GM11168 (cell line): ENCODE measurements around the gene PRLH.
"Not testable (repeated sequence)": the region's sequence is repeated elsewhere in the genome, so short reads cannot be mapped to it uniquely, and the experiment has no call there.

Experiments
- in situ Hi-C: fragments of 300-500 bp; cut with MboI; formaldehyde crosslinking; loops from one replicate; pipeline ENCODE4 v1.12.0; 2022; ENCODE audit warnings: low sequenced_read_pairs; ENCODE audit not compliant: unreplicated experiment

Gene PRLH

DNA sequence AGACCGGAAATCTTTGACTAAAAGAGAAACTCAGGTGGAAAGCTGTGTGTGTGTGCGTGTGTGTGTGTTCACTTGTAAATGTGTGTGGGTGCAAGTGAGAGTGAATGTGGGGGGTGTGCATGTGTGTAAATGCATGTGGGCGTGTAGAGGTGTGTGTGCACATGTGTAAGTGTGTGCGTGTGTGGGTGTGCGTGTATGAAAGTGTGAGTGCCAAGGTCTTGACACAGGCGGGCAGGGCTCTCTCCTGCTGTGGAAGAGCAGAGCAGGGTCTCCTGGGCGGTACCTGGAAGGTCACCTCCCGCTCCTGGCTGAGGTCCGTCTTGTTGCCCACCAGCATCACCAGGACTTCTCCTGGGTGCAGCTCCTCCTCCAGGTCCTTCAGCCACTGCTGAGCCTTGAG lies 10.6 kb downstream of the PRLH start:
- in situ Hi-C loops, result no loop called here

DNA sequence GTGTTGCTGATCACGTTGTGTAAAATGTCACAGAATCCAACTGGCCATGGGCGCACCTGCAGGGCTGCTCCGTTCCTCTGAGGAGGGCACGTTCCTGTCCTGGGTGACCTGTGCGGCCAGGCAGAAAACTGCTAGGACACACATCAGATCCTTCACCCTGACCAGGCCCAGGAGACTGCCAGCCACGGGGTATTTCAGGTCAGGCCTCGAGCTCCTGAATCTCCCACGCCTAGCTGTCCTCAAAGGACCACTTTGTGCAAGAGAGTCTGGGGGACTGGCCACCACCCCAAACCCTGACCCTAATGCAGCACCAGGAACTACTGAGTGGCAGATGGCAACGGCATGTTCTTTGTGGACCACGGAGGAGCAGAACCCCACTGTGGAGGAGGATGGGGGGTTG lies 11.1 kb downstream of the PRLH start:
- in situ Hi-C loops, result no loop called here

DNA sequence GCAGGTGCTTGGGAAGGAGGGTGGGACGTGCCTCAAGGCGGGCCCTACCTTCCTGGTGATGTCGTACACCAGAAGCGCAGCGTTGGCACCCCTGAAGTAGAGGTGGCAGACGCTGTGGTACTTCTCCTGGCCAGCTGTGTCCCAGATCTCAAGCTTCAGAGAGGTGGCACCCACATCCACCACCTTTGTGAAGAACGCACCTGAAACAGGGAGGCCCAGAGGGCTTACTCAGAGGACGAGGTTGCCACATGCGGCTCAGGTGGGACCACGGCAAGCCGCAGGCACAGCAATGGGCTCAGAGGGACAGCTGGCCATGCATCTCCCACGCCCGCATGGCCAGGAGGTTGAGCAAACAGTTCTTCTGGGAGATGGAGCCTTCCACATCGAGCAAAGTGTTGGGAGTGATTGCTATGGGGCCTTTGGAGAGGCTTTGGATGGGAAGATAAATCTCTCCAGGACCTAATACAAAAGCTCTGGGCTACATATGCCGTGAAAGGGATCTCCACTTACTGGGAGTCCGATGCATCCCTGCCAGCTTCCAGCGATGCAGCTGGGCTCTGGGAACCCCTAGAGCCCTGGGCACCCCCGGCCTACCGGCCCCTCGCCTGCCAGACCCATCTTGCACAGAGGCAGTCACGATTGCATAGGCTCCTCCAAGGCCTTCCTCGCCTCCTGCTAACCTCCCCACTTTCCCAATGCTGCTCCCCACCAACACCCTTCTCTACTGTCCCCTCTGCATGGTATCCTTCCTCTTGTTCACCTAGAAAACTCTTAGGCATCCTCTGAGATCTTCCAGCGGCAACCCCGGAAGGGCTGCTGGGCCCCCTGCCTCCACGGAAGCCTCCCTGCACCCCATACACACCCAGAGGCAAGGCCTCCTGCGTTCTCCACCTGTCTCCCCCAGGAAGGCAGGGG lies 11.8 kb downstream of the PRLH start:
- in situ Hi-C loops, result no loop called here

DNA sequence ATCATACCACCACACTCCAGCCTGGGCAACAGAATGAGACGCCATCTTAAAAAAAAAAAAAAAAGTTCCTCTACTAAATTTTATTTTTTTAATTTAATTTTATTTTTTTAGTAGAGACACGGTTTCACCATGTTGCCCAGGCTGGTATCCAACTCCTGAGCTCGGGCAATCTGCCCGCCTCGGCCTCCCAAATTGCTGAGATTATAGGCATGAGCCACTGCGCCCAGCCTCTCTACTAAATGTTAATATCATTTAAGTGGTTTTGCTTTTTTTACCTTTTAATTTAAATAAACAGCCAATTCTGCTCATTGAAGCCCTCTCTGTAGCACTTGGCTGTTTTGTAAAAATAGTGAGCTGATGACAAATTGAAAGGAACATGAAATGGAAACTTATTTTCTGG lies 15.0 kb downstream of the PRLH start:
- in situ Hi-C loops, result no loop called here

DNA sequence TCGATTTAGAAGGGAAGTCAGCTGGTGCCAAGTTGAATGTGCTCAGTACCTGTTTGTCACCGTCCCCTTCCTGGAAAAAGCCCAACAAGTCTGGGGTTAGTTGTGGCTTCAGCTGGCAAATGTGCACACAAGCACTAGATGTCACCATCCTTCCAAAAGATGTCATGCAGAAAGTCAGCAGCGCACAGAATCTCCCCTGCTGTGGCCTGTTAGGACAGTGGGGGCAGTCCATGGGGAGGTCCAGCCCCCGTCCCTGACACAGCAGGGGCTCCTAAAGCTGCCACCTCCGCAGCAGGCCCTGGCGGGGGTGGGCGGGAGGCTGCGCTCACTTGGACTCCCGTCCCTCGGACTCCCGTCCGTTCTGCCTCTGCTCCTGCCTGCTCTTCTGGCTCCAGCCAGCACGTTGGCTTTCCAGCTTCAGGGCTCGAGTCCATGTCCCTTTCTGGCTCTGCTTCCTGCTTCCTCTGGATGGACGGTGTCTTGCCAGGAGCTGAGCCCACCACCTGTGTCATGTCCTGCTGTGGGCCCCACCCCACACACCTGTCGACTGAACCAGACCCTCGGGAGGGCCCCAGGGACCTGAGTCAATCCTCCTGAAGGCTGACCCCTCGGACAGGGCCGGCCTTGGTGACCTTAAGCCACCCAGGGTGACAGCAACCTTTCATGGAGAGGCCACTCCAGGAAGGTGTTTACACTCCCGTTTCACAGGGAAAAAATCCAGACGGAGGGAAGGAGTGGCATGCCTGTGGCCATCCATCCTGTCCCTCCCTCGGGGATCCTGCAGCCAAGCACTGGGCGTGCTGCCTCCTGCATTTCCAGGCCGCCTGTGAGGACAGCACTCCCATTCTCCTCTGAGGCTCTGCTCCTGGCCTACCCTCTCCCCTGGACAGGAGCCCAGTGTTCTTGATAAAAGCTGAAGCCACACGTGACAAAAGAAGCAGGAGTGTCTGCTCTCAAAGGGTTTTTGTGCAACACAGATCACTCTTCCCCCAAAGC lies 15.7 kb downstream of the PRLH start:
- in situ Hi-C loops, result no loop called here

DNA sequence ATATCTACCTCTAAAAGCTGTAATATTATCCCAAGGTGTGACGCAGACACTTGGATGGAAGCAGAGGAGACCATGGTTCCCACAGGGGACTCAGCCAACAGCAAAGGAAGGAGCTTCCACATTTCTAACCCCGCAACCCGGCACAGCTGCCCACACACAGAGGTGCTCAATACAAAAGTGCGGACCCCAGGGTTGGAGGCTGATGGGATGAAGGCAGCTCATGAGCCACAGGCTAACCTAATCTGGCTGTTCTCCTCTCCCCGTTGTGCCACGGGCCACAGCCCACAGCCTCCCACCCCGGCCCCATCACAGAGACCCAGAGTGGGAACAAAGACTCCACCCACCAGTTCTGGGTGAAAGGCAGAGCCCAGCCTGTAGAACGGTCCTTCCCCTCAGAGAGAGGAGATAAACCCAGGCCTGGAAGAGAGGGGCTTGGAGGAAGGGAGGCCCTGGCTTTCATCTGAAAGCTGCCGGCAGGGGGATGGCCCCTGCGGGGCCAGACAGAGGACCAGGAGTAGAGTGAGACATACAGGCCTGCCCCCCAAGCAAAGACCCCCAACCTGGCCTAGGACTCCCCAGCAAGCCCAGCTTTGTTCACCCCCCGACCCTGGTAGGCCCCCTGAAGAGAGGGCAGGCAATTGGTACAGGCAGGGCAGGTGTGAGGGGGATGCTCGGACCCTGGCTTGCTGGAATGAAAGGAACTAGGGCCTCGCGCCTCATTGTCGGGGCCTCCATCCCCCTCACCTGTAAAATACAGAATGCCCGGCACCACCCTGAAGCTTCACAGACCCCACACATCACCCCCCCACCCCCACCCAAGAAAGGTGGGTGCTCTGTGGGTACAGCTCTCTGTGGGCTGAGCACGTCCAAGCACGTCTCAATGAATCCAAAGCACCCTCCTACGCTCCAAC lies 17.3 kb downstream of the PRLH start:
- in situ Hi-C loops, result no loop called here

DNA sequence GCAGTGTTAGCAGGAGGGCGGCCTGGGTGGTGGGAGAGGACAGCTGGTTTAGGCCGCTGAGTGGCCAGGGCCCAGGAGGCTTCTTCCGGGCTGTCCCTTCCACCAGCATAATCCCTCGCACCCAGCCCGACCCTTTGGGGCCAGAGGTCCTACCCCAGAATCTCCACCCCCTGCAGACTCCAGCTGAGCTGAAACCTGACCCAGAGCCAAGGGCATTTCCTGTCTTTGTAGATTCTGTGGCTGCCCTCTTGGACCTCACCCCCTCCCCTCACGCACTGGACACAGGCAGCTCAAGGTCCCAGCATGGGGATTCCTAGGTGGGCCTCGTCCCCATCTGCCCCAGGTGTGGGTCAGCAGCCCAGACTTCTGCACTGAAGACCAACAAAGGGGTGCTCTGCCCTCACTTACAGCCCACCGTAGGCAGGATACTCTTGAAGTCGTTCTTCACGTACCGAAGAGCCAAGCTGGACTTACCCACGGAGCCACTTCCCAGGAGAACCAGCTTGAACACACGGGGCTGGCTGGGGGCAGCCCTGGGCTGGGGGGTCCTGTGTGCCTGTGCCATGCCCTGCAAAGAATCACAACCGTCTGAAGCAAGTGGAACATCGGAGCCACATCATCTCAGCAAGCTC lies 19.3 kb downstream of the PRLH start:
- in situ Hi-C loops, result loop anchor here (5.0 kb wide), 1 partner anchor 53 kb away; no protein-coding TSS in a partner anchor

DNA sequence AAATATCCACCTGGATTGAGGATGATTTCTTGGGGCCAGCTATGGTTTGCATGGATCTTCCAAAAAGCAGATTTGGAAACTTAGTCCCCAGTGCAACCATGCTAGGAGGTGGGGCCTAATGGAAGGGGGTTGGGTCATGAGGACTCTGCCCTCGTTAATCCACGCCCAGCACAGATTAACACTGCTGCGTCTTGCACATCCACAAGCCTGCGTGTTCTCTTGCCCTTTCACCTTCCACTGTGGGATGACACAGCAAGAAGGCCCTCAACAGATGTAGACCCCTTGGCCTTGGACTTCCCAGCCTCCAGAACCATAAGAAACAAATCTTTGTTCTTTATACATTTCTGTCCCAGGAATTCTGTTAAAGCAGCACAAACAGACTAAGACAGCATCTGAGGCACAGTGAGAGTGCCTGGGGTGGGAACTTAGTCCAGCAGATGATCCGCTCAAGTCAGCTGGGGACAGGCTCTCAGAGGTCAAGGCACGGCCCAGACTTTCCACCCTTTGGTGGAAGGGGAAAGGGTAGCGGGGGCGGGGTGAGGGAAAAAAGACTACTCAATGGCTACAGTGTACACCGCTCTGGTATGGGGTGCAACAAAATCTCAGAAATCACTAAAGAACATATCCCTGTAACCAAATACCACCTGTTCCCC lies 21.8 kb downstream of the PRLH start:
- in situ Hi-C loops, result loop anchor here (5.0 kb wide), 1 partner anchor 56 kb away; no protein-coding TSS in a partner anchor

DNA sequence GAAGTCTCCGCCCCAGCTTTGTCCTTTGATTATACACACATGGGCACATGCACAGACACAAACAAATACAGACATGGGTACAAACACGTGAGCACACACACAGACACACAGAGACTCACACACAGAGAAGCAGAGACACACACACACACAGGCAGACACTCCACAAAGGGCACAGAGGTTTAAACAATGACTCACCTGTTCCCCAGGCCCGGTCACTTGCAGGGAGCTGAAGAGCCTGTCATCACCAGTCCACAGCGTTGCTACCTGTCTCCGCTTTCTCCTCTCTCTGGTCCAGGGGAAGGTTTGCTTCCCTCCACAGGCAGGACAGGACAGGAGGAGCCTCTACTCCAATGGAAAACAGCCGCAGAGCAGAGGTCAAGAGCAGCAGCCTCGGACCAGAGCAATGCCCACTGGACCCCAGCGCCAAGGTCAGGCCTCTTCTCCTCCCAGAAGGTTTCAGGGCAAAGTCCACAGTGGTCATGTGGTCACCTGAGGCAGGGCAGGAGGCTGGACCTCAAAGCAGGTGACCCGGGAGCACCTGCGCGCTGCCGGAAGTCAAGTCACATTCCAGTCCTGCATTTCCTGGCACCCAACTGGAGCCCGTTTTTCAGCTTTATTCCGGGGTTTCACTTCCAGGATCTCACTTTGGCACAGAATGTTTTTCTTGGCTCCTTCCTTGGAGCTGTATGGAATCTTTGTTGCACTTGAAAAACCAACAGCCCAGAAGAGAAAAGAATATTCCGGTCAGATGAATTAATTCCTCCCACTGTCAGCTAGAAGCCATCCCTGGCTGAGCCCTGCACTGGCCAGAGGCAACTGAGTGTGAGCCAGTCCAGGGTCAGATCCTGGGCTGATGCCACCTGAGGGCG lies 24.1 kb downstream of the PRLH start, which contains the start of gene RAB17:
RAB17 (minus strand) TSS at position 463 of the 869 bp plus-strand sequence. CDS start 4,580 bp downstream, outside the sequence.
- in situ Hi-C loops, result no loop called here

DNA sequence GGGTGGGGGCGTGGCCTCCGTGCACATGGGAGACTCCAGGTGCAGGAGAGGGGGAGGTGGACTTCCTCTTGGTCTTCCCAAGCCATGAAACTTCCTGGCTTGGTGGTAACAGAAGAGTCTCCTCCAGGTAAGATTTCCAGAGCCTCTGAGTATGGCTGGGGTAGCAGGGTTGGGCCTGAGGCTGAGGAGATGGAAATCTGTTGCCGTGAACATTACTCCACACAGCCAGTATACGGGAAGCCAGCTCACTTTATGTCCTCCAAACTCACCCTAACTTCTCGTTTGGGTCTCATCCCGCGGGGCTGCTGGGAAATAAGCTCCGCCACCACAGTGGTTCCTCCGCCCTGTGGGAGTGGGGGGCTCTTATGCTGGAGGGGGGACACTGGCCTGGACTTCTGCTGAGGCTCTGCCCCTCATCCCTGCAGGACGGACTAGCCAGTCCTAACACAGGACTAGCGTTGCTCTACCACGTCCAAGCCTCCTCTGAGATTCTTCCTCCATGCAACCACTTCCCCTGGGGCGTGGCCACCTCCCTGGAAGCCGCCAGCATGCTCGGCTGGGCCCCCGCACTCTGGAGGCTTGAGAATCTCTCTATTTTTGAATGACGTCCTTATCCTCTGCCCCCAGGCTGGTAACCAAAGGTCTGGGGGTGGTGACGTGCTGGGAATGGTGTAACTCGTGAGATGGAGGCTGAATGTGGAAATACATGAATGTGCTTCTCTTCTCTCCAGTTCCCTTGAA lies 24.9 kb downstream of the PRLH start:
- in situ Hi-C loops, result no loop called here

DNA sequence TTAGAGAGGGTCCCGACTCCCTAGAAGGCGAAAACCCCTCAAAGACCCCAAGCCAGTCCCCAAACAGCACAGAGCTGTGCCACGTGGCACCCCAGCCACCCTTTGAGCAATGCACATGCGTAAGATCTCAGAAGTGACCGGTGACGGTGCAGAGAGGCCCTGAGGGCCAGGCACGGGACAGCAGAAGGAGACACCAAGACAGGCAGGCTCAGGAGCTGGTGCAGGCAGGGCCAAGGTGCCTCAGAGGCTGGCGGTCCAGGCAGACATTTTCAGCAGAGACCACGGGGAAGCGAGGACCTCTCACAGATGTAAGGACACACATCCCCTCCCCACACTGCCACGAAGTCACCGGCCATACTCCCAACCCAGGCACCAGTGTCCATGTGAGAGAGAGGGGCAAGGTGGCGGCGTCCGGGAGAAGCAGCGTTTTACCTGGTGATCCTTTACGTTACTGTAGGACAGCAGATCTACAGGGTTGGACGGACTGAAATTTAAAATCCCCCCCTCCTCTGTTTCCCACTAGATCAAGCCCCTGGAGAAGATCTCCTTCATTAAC lies 26.1 kb downstream of the PRLH start:
- in situ Hi-C loops, result no loop called here

DNA sequence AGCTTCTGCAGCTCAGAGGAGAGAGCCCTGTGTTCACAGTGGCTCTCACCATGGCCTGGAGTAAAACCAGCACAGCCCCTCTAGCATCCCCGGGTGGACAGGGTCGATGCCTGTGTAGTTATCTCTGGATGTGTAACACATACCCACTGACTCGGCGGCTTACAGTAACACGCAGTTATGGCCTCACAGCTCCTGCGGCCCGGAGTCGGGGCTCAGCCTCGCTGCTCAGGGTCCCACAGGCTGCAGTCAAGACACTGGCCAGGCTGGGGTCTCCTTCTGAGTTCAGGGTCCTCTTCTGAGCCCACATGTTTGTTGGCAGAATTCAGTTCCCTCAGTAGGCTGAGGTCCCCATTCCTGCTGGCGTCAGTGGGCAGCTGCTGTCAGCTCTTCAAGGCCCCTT lies 26.7 kb downstream of the PRLH start:
- in situ Hi-C loops, result no loop called here

DNA sequence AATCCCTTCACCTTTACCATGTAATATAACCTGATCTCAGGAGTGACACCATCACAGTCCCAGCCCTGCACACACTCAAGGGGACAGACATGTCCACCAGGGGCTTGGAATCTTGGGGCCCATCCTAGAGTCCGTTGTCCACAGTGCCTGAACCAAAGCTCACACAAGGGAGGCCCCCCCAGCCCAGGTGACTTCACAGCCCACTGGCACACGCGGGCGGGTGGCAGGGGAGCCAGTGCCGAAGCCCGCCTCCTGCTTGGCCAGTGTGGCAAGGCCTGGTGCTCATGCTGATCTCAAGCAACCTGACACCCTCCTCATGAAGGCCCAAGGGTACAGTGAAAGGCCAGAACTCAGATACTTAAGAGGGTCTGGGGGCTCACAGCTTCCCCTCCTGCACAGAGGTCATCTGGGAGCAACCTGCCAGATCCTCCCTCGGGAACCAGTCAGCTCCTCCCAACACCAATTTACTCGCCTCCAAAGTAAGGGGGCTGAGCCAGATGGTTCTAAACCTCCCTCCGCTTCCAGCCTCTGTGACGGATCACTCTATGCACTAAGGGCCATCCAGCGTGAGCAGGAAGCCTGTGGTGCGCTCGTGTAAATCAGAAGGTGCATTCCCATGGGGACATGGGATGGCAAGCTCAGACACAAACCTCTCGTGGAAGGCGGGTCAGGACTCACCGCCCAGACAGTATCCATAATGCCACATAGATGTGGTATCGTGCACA lies 27.4 kb downstream of the PRLH start:
- in situ Hi-C loops, result no loop called here

DNA sequence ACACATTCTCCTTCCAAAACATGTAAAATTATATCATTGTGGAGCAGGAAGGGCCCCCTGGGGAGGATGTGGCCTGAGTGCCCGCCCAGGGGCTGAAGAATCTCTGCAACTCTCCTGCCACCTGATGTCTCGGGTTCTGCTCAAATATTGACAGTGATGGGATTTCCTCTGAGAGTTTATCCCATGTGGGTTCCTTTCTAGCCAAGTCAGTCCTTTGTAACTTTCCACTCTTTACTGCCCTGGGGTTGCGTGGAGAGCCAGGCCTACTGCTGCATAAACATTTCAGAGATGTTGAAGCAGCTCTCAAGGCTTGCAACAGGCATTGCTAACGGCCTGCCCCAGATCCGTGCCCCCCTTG lies 28.1 kb downstream of the PRLH start:
- in situ Hi-C loops, result no loop called here

DNA sequence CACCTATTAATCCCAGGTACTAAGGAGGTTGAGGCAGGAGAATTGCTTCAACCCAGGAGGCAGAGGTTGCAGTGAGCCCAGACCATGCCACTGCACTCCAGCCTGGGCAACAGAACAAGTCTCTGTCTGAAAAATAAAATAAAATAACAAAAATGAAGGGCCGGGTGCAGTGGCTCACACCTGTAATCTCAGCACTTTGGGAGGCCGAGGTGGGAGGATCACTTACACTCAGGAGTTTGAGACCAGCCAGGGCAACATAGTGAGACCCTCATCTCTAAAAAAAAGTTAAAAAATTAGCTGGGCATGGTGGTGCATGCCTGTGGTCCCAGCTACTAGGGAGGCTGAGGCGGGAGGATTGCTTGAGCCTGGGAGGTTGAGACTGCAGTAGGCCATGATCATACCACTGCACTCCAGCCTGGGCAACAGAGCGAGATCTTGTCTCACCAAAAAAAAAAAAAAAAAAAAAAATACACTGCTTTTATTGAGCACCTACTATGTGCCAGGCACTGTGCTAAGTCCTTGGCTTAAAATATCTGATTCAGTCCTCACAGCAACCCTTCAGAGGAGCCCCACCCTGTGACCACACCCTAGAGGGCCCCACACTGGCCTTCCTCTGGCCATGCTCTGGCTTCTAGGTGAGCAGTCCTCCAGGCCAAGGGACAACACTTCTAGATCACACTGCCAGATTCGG lies 29.6 kb downstream of the PRLH start:
- in situ Hi-C loops, result not testable (repeated sequence)
